Epithelial cell of proximal tubule (primary cell): ENCODE data around the gene KRTAP5-6. TPM values are rescaled to one million over a fixed set of nuclear protein-coding genes. Genes with fewer than 3 reads are reported as not detected.

Source experiments
- DNase-seq: peaks from one replicate; pipeline ENCODE4 v3.0.0-alpha.2; 2011; ENCODE audit warnings: low read depth
- H3K4me3 ChIP-seq: 2 replicates; pipeline ENCODE4 v1.5.1; 2011; ENCODE audit warnings: low read depth, mild to moderate bottlenecking, low read length
- total RNA-seq: library from RNA; depleted of rRNA; stranded (reverse); fragments of >200 nt; gene quantifications from 2 replicates; pipeline ENCODE4 v1.2.3, GENCODE V29; 2015
- TF ChIP-seq, protein P1 (sequence below): conservative IDR thresholded peaks from 2 replicates; pipeline ENCODE4 v1.5.1; 2012; ENCODE audit warnings: low read depth, mild to moderate bottlenecking, low read length

Gene KRTAP5-6
- total RNA-seq, 1 donor from 2014 or later, result not detected

DNA sequence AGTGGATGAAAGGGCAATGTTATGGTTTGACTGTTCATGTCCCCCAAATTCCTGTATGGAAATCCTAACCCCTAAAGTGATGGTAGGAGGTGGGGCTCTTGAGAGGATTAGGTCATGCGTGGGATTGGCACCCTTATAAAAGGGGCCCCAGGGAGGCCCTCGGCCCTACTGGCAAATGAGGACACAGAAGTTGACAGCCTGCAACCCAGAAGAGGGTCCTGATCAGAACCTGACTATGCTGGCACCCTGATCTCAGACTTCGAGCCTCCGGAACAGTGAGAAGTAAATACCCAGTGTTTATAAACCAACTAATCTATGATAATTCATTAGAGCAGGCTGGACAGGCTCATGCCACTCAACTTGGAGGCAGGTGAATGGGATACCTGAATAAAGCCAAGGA, 44.7 kb downstream of the KRTAP5-6 start:
- no peak overlapping the region for H3K4me3 ChIP-seq
- TF ChIP-seq, protein P1, sequence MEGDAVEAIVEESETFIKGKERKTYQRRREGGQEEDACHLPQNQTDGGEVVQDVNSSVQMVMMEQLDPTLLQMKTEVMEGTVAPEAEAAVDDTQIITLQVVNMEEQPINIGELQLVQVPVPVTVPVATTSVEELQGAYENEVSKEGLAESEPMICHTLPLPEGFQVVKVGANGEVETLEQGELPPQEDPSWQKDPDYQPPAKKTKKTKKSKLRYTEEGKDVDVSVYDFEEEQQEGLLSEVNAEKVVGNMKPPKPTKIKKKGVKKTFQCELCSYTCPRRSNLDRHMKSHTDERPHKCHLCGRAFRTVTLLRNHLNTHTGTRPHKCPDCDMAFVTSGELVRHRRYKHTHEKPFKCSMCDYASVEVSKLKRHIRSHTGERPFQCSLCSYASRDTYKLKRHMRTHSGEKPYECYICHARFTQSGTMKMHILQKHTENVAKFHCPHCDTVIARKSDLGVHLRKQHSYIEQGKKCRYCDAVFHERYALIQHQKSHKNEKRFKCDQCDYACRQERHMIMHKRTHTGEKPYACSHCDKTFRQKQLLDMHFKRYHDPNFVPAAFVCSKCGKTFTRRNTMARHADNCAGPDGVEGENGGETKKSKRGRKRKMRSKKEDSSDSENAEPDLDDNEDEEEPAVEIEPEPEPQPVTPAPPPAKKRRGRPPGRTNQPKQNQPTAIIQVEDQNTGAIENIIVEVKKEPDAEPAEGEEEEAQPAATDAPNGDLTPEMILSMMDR, result no peak
- DNase-seq, result no peak

DNA sequence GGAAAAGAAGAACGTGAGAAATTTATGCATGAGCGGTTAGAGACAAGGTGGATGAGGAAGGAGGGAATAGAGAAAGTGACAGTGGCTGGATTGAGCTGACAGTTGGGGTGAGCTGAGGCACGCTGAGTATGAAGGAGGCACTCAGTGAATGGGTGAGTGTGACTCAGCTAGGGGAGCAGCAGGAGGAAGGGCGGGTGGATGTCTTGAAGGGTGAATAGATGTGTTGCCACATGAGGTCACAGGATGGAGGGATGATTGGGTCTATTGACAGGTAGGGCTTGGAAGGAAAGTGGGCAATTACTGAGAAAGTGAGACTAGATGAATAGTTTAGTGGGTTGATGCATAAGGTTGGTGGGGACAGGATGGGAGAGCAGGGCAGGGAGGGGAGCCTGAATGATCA, 45.4 kb downstream of the KRTAP5-6 start:
- no peak for DNase-seq
- TF ChIP-seq, protein P1, result no peak
- H3K4me3 ChIP-seq, result no peak overlapping the region

DNA sequence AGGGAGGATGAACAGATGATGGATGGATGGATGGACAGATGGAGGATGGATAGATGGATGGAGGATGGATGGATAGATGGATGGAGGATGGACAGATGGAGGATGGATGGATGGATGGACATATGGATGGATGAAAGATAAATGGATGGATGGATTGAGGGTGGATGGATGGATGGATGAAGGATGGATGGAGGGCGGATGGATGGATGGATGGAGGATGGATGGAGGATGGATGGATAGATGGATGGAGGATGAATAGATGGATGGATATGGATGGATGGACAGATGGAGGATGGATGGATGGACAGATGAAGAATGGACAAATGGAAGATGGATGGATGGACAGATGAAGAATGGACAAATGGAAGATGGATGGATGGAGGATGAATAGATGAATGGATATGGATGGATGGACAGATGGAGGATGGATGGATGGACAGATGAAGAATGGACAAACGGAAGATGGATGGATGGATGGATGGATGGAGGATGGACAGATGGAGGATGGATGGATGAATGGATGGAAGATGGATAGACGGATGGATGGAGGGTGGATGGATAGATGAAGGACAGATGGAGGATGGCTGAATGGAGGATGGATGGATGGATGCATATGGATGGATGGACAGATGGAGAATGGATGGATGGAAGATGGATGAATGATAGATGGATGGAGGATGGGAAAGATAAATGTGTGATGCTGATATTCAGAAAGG, 46.0 kb downstream of the KRTAP5-6 start:
- no peak overlapping the region for H3K4me3 ChIP-seq
- DNase-seq, result no peak
- TF ChIP-seq, protein P1, result no peak

DNA sequence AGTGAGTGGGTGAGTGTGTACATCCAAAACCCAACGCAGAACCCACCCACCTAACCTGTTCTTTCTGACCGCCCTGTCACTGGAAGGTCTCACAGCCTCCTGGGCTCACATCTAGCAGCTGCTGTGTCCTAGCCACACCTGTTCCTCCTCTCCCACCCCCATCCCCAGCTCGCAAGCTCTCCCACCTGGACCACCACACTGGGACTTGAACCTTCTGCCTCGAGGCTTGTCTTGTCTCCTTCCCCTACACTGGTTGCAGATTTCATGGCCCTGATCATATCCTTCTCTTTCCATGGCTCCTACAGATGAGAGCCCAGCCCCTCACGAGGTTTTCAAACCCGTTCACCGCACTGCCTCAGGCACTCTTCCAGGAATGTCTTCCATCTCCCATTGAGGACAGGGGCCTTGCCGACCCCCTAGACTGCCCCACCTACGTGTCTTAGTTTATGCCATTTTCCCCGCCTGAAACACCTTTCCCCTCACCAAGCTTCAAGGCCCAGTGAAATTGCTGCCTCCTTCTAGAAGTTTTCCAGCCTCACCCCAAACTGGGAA, 46.7 kb downstream of the KRTAP5-6 start:
- H3K4me3 ChIP-seq, result no peak overlapping the region
- TF ChIP-seq, protein P1, result no peak
- DNase-seq, result no peak

DNA sequence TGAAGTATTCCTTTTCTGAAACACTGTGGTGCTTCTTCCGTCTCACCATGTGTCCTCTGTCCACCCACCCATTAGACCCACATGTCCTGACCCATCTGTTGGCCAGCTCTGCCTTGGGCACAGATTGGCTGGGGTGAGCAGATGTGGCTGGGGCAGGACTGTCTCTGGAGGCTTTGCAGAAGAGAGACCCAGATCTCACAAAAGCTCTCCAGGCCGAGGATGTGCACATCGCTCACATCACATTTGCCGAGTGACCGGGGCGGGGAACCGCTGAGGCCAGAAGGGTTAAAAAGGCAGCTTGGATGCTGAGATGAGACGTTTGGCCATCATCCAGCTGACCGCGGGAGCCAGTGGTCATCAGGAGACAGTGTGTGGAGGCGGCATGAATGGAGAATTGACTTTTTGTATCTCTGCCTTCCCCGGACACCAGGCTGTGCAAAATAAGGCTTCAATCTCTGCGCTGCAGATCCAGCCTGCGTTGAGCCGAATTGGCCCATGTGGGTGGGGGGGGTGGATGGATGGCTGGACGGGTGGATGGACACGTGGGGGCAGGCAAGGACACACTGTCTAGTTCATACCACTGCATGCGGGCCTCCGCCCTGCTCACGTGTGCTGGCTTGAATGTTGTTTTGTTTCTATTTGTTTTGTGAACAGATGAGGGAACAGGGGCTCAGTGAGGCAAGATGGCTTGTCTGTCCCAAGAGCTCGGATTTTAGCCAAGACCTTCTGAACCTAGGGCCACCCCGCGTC, 47.3 kb downstream of the KRTAP5-6 start:
- TF ChIP-seq, protein P1, result no peak
- no peak for DNase-seq
- H3K4me3 ChIP-seq, result no peak overlapping the region

DNA sequence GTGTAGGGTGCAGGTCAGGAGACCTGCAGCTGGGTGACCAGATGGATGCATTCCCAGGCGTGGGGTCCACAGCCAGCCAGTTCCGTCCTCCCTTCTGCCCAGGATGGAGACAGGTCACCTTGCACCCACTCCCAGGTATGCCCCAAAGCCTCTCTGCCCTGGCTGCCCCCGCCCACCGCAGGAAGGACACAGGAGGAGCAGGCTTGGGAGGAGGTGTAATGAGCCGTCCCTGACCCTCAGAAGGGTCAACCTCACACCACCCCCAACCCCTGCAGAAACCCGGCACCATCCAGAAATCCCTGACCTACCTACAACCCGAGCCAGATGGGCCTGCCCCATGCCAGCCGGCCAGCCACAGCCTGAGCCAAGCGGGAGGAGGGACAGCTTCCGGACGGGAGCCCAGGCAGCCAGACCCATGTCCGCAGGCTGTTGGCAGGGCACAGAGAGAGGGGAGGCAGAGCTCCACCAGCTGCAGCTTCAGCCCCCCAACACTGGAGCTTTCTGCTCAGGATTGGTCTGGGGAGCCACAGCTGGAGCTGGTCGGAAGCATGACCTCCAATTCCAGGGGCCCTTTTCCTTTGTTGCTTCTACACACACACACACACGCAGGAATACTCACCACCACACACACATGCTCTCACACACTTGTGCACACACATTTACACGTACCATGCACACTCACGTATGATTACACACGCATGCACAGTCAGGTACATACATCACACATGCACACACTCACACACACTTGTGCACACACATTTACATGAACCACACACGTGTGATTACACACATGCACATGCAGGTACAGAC, 48.1 kb downstream of the KRTAP5-6 start:
- TF ChIP-seq, protein P1, result no peak
- H3K4me3 ChIP-seq, result no peak overlapping the region
- no peak for DNase-seq
